Measurements from ENCODE around the gene NKPD1.

DNA sequence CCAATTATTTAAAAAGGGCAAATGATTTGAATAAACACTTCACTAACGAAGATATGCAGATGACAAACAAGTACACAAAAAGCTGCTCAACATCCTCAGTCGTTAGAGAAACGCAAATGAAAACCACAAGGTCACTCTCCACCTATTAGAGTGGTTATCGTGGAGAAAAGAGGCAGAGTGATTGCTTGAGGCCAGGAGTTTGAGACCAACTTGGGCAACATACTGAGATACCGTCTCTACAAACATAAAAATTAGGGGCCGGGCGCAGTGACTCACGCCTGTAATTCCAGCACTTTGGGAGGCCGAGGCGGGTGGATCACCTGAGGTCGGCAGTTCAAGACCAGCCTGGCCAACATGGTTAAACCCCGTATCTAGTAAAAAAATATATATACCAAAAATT lies 45.0 kb upstream of the NKPD1 start:
- TF ChIP-seq CTCF (IDR thresholded peaks at IDR 0.05; ENCODE audit: extremely low read depth in 1 of 2, insufficient read depth in 1 of 2, low read depth in 1 of 2, low read length in 2 of 2): no peak
- TF ChIP-seq JUN (IDR thresholded peaks at IDR 0.05; ENCODE audit: borderline replicate concordance, insufficient read depth, insufficient read length, low read depth): no peak
- no peak for TF ChIP-seq EZH2 (IDR thresholded peaks at IDR 0.05; ENCODE audit: borderline replicate concordance, low read depth, low read length, severe bottlenecking)
- TF ChIP-seq POLR2AphosphoS5 (IDR thresholded peaks at IDR 0.05; ENCODE audit: insufficient read depth, low read depth, low read length): no peak
- no peak for TF ChIP-seq FOS (IDR thresholded peaks at IDR 0.05; ENCODE audit: borderline replicate concordance, insufficient read depth, low read length)
- TF ChIP-seq POLR2A (IDR thresholded peaks at IDR 0.05; ENCODE audit: low read depth, low read length): no peak
- no peak for TF ChIP-seq MYC (IDR thresholded peaks at IDR 0.05; ENCODE audit: low read depth, low read length)
- no peak for TF ChIP-seq MAX (IDR thresholded peaks at IDR 0.05; ENCODE audit: insufficient read depth, insufficient read length)

All from endothelial cell of umbilical vein (primary cell).